NCI-H2081 treated with DMSO at 0.1 percent for 48 hours (cell line): Measurements from ENCODE around the gene MBD3L1.

Experiments
- DNase-seq: peaks from one replicate; lab custom pipeline; 2025; lab: John Stamatoyannopoulos, UW

The MBD3L1 gene

DNA sequence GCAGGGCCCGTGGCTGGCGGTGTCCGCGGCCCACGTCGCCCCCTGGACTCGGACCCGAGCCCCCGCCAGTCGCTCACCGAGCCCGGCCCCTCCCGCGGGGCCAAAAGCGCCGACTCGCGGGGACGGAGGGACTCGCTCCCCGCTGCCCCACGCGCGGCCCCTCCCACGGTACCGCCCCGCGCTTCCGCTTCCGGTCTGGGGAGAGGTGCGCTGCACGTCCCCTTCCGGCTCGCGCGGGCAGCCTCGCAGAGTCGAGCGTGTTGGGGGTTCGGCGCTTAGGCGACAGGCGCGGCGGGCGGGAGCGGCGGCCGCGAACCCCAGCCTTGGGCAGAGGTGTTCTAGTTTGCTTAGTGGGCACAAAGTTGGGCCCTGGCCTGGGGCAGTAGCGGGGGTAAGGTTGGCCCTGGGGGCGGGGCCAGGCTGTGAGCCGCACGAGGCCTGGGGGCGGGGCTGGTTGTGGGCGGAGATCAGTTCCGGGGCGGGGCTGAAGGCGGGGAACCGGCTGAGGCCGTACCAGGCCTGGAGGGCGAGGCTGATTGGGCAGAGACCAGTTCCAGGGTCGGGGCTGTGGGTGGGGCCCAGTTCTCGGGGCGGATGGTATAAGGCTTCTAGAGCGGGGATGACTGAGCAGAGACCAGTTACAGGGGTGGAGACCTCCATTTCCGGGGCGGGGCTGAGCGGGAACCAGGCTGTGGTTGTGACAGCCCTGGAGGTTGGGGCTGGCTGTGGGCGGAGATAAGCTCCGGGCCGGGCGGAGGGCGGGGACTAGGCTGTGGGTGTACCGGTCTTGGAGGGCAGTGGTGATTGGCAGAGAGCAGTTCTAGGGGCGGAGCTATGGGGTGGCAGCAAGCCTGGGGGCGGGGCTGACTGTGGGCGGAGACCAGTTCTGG, at the start of gene MBD3L1, which contains the start of gene ZNF558:
Gene MBD3L1 (plus strand): TSS at position 246 of the 890 bp plus-strand sequence. CDS start 10,302 bp downstream, outside the sequence.
Gene ZNF558 (minus strand): TSS at position 173 of the 890 bp plus-strand sequence. CDS start 9,645 bp downstream, outside the sequence.
- peak; percentile 66 for DNase-seq

DNA sequence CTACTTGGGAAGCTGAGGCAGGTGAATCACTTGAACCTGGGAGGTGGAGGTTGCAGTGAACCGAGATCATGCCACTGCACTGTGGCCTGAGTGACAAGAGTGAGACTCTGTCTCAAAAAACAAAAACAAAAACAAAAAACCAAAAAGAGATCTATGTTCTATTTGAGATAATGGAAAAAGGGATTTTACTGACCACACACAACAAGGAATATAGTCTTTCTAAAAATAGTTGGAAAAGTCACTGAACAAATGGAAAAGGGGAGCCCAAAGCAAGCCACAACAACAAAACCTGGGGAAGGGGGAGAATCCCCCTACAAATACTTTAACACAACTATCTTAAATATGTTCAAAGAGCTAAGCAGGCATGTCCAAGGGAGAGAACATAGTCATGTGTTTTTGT, 37.4 kb upstream of the MBD3L1 start:
- no peak for DNase-seq

DNA sequence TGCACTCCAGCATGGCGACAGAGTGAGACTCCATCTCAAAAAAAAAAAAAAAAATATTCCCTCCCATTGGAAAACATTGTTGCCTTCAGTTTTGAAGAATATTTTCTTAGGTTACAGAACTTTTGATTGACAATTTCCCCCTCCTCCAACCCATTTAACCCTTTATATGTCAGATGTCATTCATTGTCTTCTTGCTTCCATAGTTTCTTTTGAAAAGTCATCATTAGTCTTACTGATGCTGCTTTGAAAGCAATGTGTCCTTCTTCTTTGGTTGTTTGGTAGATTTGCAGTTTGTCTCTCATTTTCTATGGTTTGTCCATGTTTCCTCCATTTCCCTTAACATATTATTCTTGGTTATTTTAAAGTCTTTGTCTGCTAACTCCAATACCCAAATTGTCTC, 25.5 kb upstream of the MBD3L1 start:
- DNase-seq = no peak

DNA sequence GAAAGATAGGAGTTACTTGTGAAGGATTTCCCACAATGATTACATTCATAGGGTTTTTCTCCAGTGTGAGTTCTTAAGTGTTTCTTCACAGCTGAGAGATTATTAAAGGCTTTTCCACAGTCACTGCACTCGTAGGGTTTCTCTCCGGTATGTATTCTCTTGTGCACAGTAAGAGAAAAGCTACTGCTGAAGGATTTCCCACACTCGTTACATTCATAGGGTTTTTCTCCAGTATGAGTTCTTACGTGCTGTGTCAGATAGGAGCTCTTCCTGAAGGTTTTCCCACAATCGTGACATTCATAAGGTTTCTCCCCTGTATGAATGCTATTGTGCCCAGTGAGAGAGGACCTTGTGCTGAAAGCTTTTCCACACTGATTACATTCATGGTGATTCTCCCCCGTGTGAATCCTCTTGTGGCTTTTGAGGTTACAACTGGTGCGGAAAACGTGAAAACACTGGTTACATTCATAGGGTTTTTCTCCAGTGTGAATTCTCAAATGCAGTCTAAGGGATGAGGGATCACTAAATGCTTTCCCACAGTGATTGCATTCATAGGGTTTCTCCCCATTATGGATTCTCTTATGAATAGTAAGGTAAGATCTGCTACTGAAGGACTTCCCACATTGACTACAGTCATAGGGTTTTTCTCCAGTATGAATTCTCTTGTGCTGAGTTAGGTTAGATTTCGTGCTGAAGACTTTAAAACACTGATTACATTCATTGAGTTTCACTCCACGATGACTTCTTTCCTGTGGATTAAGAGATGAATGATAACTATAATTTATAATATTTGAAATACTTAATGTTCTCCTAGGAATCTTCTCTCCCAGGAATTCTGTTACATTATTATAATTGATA, 20.6 kb upstream of the MBD3L1 start:
- DNase-seq = no peak

DNA sequence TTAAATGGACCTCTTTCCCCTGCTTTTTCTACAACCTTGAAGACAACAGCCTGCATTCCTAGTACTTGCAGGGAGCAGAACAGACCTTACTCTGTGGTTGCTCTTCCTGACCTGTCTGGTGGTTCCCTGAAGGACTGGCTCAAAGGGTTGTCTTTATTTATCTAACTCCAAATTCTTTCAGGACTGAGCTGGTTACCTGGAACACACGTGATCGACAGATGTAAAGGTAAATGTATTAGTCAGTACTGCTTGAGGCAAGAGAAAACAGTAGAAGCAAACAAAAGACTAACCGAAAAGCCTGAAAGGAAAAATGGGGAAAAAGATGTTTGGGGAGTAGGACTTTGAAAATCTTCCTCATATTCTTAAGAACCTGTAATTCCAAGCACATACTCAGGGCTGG, 18.0 kb upstream of the MBD3L1 start:
- DNase-seq = no peak

DNA sequence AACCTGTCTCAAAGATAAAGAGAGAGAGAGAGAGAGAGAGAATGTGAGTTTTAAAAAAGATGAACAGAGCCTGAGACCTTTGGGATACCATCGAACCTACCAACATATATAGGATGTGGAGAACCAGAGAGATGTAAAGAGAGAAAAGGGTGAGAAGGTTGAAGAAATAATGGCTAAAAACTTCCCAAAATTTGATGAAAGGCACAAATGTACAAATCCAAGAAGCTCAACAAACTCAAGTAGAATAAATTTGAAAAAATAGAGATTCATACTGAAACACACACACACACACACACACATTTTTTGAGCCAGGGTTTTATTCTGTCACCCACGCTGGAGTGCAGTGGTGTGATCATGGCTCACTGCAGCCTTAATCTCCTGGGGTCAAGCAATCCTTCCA, 16.4 kb upstream of the MBD3L1 start:
- no peak for DNase-seq

DNA sequence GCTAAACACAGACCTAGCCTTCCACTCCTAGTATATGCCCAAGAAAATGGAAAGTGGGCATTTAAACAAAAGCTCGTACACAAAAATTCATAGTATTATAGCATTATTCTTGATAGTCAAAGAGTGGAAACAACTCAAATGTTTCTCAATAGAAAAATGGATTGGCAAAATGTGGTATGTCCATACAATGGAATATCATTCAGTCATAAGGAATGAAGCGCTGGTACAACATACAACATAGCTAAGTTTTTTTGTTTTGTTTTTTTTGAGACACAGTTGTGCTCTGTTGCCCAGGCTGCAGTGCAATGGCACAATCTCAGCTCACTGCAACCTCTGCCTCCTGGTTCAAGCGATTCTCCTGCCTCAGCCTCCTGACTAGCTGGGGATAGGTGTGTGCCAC, 11.9 kb upstream of the MBD3L1 start:
- no peak for DNase-seq

DNA sequence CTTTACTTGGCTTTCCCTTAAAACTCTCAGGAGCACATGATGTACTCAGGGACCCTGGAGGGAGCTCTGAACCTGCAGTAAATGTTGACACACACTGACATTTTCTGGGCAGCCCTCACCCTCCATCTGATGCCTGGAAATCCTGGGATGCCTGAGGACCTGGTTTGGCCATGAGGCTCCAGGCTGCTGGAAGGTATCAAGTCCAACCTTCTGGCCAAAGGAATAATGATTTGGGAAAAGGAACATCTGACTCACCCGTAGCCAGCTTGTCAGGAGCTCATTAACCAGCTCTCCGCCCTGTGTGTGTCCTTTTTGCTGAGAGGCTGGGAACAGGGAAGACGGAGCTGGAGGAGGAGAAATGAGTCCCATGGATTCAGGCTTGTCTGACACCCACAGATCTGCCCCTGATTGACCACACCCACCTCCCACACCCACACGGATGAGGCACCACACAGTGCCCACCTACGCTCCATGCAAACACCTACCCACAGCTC, 10.4 kb upstream of the MBD3L1 start:
- DNase-seq = no peak

DNA sequence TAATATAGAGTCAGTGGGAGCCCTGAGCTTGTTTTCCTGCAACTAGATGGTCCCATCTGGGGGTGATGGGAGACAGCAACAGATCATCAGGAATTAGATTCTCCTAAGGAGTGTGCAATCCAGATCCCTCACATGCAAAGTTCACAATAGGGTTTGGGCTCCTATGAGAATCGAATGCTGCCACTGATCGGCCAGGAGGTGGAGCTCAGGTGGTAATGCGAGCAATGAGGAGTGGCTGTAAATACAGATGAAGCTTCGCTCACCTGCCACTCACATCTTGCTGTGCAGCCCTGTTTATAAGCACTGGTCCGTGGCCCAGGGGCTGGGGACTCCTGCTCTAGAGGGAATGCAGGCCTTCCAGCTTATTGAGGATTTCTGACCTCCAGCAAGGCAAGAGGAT, 5.8 kb upstream of the MBD3L1 start:
- DNase-seq = no peak

DNA sequence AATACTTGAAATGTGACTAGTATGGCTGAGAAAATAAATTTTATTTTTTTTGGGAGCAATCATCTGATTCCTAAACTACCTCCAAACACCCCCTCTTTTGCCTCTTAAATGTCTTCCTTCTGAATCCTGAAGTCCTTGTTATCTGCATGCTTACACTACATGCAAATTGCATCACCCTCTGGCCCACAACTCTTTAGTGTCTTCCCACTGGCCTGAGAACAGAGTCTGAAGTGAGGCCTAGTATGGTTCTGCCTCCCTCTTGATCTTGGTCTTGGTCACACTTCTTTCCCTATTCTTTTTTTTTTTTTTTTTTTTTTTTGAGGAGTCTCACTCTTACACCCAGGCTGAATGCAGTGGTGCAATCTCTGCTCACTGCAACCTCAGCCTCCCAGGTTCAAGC, 4.9 kb upstream of the MBD3L1 start:
- DNase-seq = no peak

DNA sequence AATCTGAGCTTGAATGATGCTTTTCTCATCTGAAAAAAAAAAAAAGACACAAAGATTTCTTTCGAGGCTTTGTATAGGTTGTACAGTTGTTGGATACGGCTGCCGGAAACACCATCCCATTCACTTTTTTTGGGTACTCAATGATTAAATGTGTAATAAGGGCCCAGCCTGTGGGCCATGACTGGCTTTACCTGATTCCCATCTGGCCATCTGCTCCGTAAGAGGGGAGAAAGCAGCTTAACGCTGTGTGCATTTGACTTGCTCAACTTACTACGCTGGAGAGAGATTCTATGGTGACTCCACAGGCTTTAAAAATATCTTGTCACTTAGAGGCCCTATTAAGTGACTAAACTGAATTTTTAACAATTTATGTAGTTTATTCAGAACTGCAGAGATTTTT, 804 bp upstream of the MBD3L1 start:
- DNase-seq = no peak

DNA sequence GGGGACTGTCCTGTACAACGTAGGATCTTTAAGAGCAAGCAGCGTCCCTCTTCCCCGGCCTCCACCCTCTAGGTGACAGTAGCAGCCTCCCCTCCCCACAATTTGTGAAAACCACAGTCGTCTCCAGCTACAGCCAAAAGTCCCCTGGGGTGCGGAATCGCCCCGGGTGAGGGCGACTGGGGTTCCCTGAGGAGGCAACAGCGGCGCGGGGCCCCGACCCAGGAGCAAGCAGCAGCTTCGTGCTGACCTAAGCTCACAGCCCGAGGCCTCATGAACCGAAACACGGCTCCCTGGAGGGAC, 395 bp upstream of the MBD3L1 start:
- no peak for DNase-seq

DNA sequence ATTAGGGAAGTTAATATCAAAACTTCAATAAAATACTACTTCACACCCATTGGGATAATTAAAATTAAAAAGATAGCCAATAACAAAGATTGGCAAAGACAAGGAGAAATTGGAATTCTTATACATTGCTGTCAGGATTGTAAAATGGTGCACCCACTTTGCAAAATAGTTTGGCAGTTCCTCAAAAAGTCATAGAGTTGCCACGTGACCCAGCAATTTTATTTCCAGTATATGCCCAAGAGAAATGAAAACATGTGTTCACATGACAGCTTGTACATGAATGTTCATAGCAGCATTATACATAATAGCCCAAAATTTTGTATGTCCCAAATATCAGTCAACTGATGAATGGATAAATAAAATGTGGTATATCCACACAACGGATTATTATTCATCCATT, 3.3 kb downstream of the MBD3L1 start:
- DNase-seq = no peak

DNA sequence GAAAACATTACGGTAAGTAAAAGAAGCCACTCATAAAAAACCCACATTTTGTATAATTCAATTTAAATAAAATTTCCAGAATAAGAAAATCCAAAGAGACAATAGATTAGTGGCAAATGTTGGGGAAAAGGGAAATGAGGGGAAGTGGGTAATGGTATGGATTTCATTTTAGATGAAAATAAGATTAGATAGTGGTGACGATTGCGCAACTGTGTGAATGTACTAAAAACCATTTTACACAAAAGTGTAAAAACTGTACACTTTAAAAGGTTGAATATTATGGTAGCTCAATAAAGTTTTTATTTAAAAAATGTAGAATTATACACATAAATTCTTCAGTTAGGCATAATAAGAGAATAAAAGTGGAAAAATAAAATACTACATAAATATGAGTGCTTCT, 3.7 kb downstream of the MBD3L1 start:
- DNase-seq = no peak

DNA sequence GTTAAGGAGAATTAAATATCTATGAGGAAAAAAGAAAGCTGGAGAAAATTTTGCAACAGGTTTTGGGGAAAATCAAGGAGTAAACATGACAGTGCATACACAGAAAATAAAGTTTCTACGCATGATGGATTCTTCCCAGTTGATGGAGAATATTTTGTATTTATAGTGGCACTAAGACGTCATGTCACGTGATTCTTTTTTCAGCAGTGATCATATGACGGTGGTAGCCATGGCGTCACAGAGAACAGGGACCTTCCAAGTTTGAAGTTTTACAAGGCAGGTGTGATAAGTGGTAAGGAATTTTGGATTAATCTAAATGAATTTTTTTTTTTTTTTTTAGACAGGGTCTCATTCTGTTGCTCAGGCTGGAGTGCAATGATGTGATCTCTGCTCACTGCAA, 8.5 kb downstream of the MBD3L1 start:
- DNase-seq = no peak

DNA sequence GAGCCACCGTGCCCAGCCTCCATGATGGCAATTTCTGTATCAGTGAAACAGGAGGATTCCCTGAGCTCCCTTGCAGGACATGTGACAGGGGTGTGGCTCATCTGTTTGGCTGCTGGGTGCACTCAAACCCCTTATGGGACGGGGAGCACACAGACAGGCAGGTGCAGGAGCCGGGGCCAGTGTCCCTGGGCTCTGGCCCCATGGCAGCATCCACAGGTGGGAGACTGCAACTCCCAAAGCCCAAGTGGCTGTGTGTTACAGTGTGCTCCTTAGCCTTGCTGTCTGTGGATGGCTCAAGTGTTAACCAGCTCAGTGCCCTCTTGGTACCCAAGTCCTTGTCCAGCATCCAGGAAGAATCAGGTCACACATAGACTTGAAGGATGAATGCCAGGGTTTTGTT, 14.6 kb downstream of the MBD3L1 start:
- no peak for DNase-seq

DNA sequence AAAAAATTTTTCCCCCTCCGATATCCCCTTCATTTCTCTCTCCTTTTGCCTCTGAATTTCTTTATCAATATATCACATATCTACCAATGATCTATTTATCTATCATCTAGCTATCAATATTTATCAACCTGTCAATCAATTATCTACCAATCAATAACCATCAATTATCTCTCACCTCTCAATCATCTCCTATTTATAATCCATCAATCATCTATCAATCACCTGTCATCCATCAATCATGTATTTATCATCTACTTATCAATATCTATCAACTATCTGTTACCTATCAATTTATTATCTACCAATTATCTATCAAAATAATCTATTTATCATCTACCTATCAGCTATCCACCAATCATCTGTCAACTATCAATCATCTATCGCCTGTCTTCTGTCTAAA, 17.1 kb downstream of the MBD3L1 start:
- no peak for DNase-seq

DNA sequence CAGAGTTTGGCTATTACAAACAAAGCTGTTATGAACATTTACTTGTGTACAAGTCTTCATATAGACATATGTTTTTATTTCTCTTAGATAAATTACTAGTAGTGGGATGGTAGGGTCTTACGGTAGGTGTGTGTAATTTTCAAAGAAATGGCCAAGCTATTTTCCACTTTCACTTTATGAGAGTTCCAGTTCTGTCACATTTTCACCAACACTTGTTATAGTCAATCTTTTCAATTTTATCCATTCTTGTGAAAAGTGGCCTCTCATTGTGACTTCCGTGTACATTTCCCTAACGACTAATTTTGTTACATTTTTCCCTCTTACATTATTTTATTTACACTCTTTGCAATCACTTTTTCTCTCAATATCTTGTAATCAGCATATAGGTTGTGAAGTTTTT, 18.3 kb downstream of the MBD3L1 start:
- no peak for DNase-seq

DNA sequence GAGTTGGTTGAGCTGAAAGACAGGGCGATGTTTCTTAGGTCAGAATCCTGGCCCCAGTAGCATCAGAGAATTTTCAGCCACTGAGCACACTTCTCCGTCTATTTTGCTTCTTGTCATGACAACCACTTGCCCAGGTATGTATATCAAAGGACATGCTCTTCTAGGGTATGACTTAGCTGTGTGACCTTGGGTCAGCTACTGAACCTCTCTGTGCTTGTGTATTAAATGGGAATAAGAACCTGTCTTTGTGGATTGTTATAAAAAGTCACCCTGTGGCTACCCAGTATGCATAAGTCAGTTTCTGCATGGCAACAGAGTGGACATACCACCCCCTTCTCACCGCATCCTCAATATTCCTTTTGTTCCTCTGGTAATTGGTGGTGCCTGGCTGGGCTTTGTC, 26.1 kb downstream of the MBD3L1 start:
- DNase-seq = no peak

DNA sequence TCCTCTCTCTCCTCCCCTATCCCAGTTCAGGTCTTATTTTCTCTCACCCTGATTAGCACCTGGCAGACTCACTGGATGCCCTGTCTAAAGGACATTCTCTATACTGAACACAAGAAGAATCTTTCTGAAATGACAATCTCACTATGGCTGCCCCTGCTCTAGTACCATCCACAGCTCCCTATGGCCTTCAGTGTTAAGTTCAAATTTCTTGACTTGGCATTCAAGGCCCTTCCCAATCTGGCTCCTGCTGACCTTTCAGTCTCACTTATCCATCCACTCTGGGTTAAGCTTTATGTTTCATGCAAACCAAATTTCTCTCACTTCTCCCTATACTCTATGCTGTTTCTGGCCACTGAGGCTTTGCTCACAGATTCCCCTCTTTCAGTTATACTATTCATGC, 34.2 kb downstream of the MBD3L1 start:
- DNase-seq = no peak

DNA sequence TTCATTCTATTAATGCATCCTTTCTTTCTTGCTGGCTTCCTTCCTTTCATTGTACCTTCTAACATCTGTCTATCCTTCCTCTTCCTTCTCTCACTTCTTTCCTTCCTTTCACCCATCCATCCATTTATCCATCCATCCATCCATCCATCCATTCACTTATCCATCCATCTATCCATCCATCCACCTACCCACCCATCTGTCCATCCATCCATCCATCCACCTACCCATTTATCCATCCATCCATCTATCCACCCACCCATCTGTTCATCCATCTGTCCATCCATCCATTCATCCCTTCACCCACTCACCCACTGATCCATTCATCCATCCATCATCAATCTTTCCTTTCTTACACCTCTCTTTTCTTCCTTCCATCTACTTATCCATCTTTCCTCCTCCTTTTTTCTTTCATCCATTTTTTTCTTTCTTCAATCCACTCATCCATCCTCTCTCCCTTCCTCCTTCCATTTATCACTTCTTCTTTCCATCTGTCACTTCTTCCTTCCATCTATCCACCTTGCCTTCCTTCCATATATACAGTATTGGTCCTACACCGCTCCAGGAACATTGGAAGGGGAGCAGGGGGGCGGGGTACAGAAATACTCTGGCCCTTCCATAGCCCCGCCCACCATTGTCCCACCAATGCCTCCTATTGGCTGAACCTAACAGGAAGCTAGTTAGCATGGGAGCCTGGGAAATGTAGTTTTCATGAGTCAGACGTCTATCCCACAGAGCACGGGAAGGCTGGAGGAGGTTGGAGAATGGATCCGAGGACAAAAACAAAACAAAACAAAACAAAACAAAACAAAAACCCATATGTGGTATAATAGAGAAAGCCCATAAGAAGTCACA, 45.9 kb downstream of the MBD3L1 start:
- no peak for DNase-seq

DNA sequence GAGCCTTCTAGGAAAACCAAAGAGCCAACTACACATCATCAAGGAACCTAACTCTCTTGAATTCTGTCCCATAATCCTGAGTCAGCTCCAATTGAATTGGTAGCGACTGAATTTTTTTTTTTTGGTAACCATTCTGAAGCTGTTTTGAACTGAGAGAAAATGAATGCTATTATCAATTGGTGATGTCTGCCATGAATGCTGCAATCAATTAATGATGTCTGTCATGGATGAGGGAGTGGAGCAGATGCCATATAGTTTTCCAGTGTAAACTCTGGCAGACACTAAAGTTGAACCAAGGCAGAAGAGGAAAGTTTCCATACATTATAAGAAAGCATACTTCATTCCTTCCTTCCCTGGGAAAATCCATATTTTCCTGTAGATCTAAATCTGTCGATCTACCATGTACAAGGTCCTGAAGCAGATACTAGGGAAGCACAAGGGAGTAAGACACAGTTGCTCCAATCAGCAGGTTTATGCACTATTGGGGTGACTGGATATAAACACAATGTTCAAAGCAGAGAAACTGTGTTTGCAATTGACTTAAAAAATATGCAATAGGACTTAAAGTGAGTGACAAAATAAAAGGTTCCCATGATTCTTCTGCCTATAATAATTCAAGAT, 48.8 kb downstream of the MBD3L1 start:
- DNase-seq = no peak
